Spleen (tissue), 11 donors: ENCODE data around the gene SLCO2A1. TPM values are rescaled to one million over a fixed set of nuclear protein-coding genes. Genes with fewer than 3 reads are reported as not detected.
A peak's percentile ranks its signal among the peaks of the same experiment; 100 is the strongest.

Experiments
- DNase-seq: peaks from one replicate; pipeline ENCODE4 v3.0.0-alpha.2; 2020
- H3K27ac ChIP-seq, 8 donors: fragments of 200-600 bp; sonication (generic) in 7 of 8; 1 replicate in 4 of 8; 2 replicates in 4 of 8; pipeline versions ENCODE4 v1.5.0 to v1.8.0; 2016 to 2021; ENCODE audit warnings: inconsistent platforms in 4 of 8, mild to moderate bottlenecking in 4 of 8, moderate library complexity in 1 of 8
- H3K27me3 ChIP-seq, 7 donors: fragments of 200-600 bp; sonication (generic) in 6 of 7; replicated peaks in 1 of 7; 1 replicate in 4 of 7; 2 replicates in 3 of 7; pipeline versions ENCODE4 v1.5.0 to v1.8.0; 2016 to 2021; ENCODE audit warnings: inconsistent platforms in 3 of 7, mild to moderate bottlenecking in 1 of 7
- H3K36me3 ChIP-seq, 6 donors: fragments of 200-600 bp; sonication (generic) in 5 of 6; 1 replicate in 4 of 6; 2 replicates in 2 of 6; pipeline versions ENCODE4 v1.5.0 to v1.8.0; 2016 to 2021; ENCODE audit warnings: inconsistent platforms in 2 of 6
- H3K4me1 ChIP-seq, 6 donors: fragments of 200-600 bp; sonication (generic) in 5 of 6; 1 replicate in 3 of 6; 2 replicates in 3 of 6; pipeline versions ENCODE4 v1.5.0 to v1.8.0; 2016 to 2021; ENCODE audit warnings: inconsistent platforms in 3 of 6
- H3K4me3 ChIP-seq, 8 donors: fragments of 200-600 bp; sonication (generic) in 7 of 8; 1 replicate in 4 of 8; 2 replicates in 4 of 8; pipeline versions ENCODE4 v1.5.0 to v1.8.0; 2016 to 2021; ENCODE audit warnings: inconsistent platforms in 4 of 8, mild to moderate bottlenecking in 4 of 8, moderate library complexity in 2 of 8
- H3K9me3 ChIP-seq, 8 donors: fragments of 200-600 bp; sonication (generic) in 7 of 8; 1 replicate in 4 of 8; 2 replicates in 4 of 8; pipeline versions ENCODE4 v1.5.0 to v1.8.0; 2016 to 2021; ENCODE audit warnings: inconsistent platforms in 4 of 8
- CTCF ChIP-seq, 11 experiments: fragments of 200-600 bp in 7 of 11; fragments of 450-650 bp in 4 of 11; sonication (generic) in 4 of 11; IDR thresholded peaks in 8 of 11; conservative IDR thresholded peaks in 3 of 11; 1 replicate in 7 of 11; 2 replicates in 4 of 11; pipeline versions ENCODE4 v1.4.0 to v1.8.0; 2016 to 2021; ENCODE audit warnings: antibody characterized with exemption in 11 of 11, inconsistent platforms in 4 of 11, mild to moderate bottlenecking in 1 of 11
- POLR2A ChIP-seq, 3 donors: fragments of 450-650 bp; IDR thresholded peaks; one replicate each; pipeline ENCODE4 v1.5.1; 2017; ENCODE audit warnings: antibody characterized with exemption in 3 of 3, mild to moderate bottlenecking in 1 of 3
- POLR2AphosphoS5 ChIP-seq, 3 donors: sonication (generic); formaldehyde crosslinking; IDR thresholded peaks; one replicate each; pipeline ENCODE4 v1.5.1; 2017; ENCODE audit warnings: antibody characterized with exemption in 3 of 3
- WGBS, 5 donors: extraction: QIAGEN DNeasy Blood & Tissue Kit in 3 of 5; methylation state at CpG; one replicate each; pipeline versions ENCODE4 v1.1.5 to v1.1.7; 2013 to 2018; 5-methylcytosine and 5-hydroxymethylcytosine counted together
- intact Hi-C: fragments of 100-400 bp; cut with DNase I; formaldehyde crosslinking; loops from one replicate; pipeline ENCODE4 v1.15.0; 2023; ENCODE audit warnings: low total_unique reads
- polyA plus RNA-seq, 3 donors: library from polyadenylated mRNA; stranded (reverse); fragments of 200-250 nt; gene quantifications; one replicate each; pipeline ENCODE4 v1.2.1, GENCODE V29; 2013
- total RNA-seq, 7 donors: library from RNA; depleted of rRNA in 3 of 7; stranded (reverse); fragments of >200 nt in 3 of 7; fragmentation: NEBNext Ultra II Directional in 4 of 7; extraction: Animal tissue kit (Norgen Biotek cat#: 25700) in 4 of 7; gene quantifications; one replicate each; pipeline versions ENCODE4 v1.1.0 to v1.2.1, GENCODE V29; 2016 to 2021
- donor health status: healthy with polysubstance abuse.
- donor health status: DM: no; HTN: no; CAD: no; lungs with moderate emphysema.
- donor health status: DM: no; HTN: no; CAD: no.
- donor health status: Bipolar disorder and iron deficiency.
- donor health status: healthy.
- donor health status: DM: no; HTN: no; CAD: no.
- donor health status: DM: yes; HTN: yes; CAD: no.

Gene SLCO2A1
- total and polyA plus RNA-seq, 10 donors, result 4.8 to 118 (median 29.8) TPM

- no peak overlapping the region for H3K4me3 ChIP-seq
- TF ChIP-seq POLR2A (IDR thresholded peaks at IDR 0.05) (no peak), CTCF (IDR thresholded peaks at IDR 0.05 in 8 of 11, conservative IDR thresholded peaks at IDR 0.05 in 3 of 11) (no peak), POLR2AphosphoS5 (IDR thresholded peaks at IDR 0.05) (no peak)
- H3K4me1 ChIP-seq, result peaks cover 0 to 12% (median 5%) of the 10 kb centered on the region in 6 donors
- WGBS, 5 donors, result 88 to 96% (median 90%) methylated on average over 9 of the region's 9 CpGs
- no peaks in the 10 kb centered on the region for H3K27me3 ChIP-seq
- no peak overlapping the region for H3K27ac ChIP-seq
- no peaks in the 10 kb centered on the region for H3K36me3 ChIP-seq
- DNase-seq, result no peak
- intact Hi-C loops, result no loop called here
- H3K9me3 ChIP-seq, result peaks cover 0 to 37% (median 28%) of the 10 kb centered on the region in 8 donors
These were observed 18.7 kb upstream of the SLCO2A1 start for GRCh38 chr3:134048278-134048996.

- H3K9me3 ChIP-seq, result peaks cover 0 to 46% (median 39%) of the 10 kb centered on the region in 8 donors
- H3K4me1 ChIP-seq, result peaks cover 0 to 5% (median under 1%) of the 10 kb centered on the region in 6 donors
- TF ChIP-seq CTCF (IDR thresholded peaks at IDR 0.05 in 8 of 11, conservative IDR thresholded peaks at IDR 0.05 in 3 of 11) (no peak), POLR2AphosphoS5 (IDR thresholded peaks at IDR 0.05) (no peak), POLR2A (IDR thresholded peaks at IDR 0.05) (no peak)
- intact Hi-C loops, result no loop called here
- H3K4me3 ChIP-seq, result no peak overlapping the region
- no peak overlapping the region for H3K27ac ChIP-seq
- no peak for DNase-seq
- no peaks in the 10 kb centered on the region for H3K27me3 ChIP-seq
- H3K36me3 ChIP-seq, result no peaks in the 10 kb centered on the region
These were observed 14.7 kb upstream of the SLCO2A1 start for GRCh38 chr3:134044459-134044858.

GRCh38 chr3:134040066-134040465 lies 10.3 kb upstream of the SLCO2A1 start:
- Histone ChIP-seq H3K27me3 (no peaks in the 10 kb centered on the region), H3K36me3 (no peaks in the 10 kb centered on the region), H3K4me1 (peaks cover 0 to 16% (median 6%) of the 10 kb centered on the region in 6 donors), H3K4me3 (no peak overlapping the region), H3K9me3 (peaks cover 0 to 35% (median 29%) of the 10 kb centered on the region in 8 donors), H3K27ac (peak overlapping the region in 3 of 8 donors; percentile 8 to 59 (median 20))
- WGBS, 5 donors, result 64 to 93% (median 84%) methylated on average over 2 to 4 of the region's 4 CpGs
- DNase-seq, result no peak
- TF ChIP-seq CTCF (IDR thresholded peaks at IDR 0.05 in 8 of 11, conservative IDR thresholded peaks at IDR 0.05 in 3 of 11), result no peak
- intact Hi-C loops, result no loop called here

- intact Hi-C loops, result no loop called here
- peak; percentile 76 for DNase-seq
- no peaks in the 10 kb centered on the region for H3K27me3 ChIP-seq
These were observed 9.6 kb upstream of the SLCO2A1 start for GRCh38 chr3:134039161-134039862.

More at GRCh38 chr3:134039161-134039862, 9.6 kb upstream of the SLCO2A1 start:
- 55 to 82% (median 72%) methylated on average over 8 of the region's 8 CpGs for WGBS, 5 donors
- peaks cover 0 to 27% (median 22%) of the 10 kb centered on the region in 8 donors for H3K9me3 ChIP-seq
- TF ChIP-seq CTCF (IDR thresholded peaks at IDR 0.05 in 8 of 11, conservative IDR thresholded peaks at IDR 0.05 in 3 of 11) (peak in 9 of 11 experiments; percentile 12 to 53 (median 42)), POLR2AphosphoS5 (IDR thresholded peaks at IDR 0.05) (peak; percentile 39 to 71 (median 68)), POLR2A (IDR thresholded peaks at IDR 0.05) (no peak)
- H3K27ac ChIP-seq, result peak overlapping the region in 5 of 8 donors; percentile 20 to 59 (median 41)
- H3K36me3 ChIP-seq, result no peaks in the 10 kb centered on the region
- no peak overlapping the region for H3K4me3 ChIP-seq
- peaks cover 0 to 16% (median 6%) of the 10 kb centered on the region in 6 donors for H3K4me1 ChIP-seq
